Activated T-cell treated with anti-CD3 and anti-CD28 coated beads, Interleukin-2, amount 50 U/mL, for 72 hours (primary cell): ENCODE measurements around the gene FAM111A. TPM values are rescaled to one million over a fixed set of nuclear protein-coding genes. Genes with fewer than 3 reads are reported as not detected.

Experiments
- ATAC-seq, 2 donors: fragments of 150-1000 bp; cut with Tn5 transposase; replicated peaks in 1 of 2; 2 replicates each; pipeline ENCODE4 v1.10.0; 2021; ENCODE audit warnings: moderate library complexity in 2 of 2, mild to moderate bottlenecking in 1 of 2
- DNase-seq, 2 donors: peaks; one replicate each; pipeline ENCODE4 v3.0.0; 2021 to 2022; ENCODE audit warnings: mixed read lengths in 1 of 2
- H3K27ac Mint-ChIP-seq: one replicate; pipeline ENCODE4 v1.8.0; 2022; ENCODE audit warnings: mild to moderate bottlenecking, moderate library complexity, mixed read lengths
- H3K27me3 Mint-ChIP-seq: one replicate; pipeline ENCODE4 v1.8.0; 2022; ENCODE audit warnings: low read depth, mixed read lengths
- H3K36me3 Mint-ChIP-seq, 2 donors: one replicate each; pipeline ENCODE4 v1.8.0; 2022; ENCODE audit warnings: mixed read lengths in 2 of 2, mild to moderate bottlenecking in 1 of 2; ENCODE audit not compliant: insufficient read depth in 2 of 2
- H3K4me1 Mint-ChIP-seq: one replicate; pipeline ENCODE4 v1.8.0; 2022; ENCODE audit warnings: low read depth, mixed read lengths
- H3K4me3 Mint-ChIP-seq, 2 donors: one replicate each; pipeline ENCODE4 v1.8.0; 2022; ENCODE audit warnings: mild to moderate bottlenecking in 2 of 2, mixed read lengths in 2 of 2, moderate library complexity in 2 of 2
- H3K9me3 Mint-ChIP-seq, 2 donors: one replicate each; pipeline ENCODE4 v1.8.0; 2022; ENCODE audit warnings: mixed read lengths in 2 of 2
- total RNA-seq, 2 donors: library from RNA; stranded (reverse); gene quantifications; one replicate each; pipeline ENCODE4 v1.2.3, GENCODE V29; 2022

FAM111A gene
- total RNA-seq, 2 donors from 2014 or later = 117 to 140 TPM

DNA sequence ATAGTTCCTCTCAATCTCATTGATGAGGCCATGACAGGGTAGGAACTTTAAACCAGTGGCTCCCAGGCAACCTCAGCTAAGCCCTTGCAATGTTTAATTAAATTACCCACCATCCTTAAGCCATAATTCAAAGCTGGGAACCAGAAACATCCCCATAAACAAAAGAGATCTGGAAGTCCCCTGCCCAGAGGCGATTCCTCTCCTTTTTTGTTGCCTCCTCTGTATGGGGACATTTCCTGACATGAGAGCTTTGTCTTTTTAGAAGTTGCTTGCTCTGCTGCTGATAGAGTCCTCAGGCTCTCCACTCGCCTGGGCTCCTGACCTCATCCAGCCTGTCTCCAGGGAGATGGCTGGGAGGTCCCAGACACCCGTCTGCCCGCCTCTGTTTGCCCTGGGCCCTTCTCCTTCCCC is 32.4 kb downstream of the FAM111A start:
- DNase-seq (no peak), ATAC-seq (no peak)
- Mint-ChIP-seq H3K4me3 (no peak overlapping the region), H3K36me3 (peaks cover 2 to 5% of the 10 kb centered on the region in 2 donors), H3K4me1 (peaks cover 26% of the 10 kb centered on the region), H3K27me3 (peaks cover 29% of the 10 kb centered on the region), H3K27ac (no peak overlapping the region), H3K9me3 (peaks cover 0 to 3% of the 10 kb centered on the region in 2 donors)

DNA sequence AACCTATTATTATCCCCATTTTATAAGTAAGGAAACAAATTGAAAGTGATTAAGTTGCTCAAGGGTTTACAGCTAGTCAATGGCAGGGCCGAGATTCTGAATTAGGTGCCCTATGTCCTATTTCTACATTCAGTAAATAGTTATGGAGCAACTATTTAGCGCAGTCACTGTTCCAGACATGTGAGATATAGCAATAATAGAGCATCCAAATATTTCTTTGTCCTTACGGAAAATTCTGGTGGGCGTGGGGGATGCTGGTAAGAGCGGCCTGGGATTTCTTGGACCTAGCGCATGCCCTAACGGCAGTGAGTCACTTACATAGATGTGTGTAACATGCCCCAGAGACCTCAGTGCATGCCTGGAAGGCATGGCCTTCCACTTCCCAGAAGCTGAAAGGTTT is 33.7 kb downstream of the FAM111A start:
- H3K36me3 Mint-ChIP-seq = peaks cover 2 to 5% of the 10 kb centered on the region in 2 donors
- peaks cover 29% of the 10 kb centered on the region for H3K27me3 Mint-ChIP-seq
- H3K27ac Mint-ChIP-seq = no peak overlapping the region
- DNase-seq = no peak
- H3K4me1 Mint-ChIP-seq = peaks cover 26% of the 10 kb centered on the region
- ATAC-seq = no peak
- no peak overlapping the region for H3K4me3 Mint-ChIP-seq
- peaks cover 0 to 3% of the 10 kb centered on the region in 2 donors for H3K9me3 Mint-ChIP-seq

DNA sequence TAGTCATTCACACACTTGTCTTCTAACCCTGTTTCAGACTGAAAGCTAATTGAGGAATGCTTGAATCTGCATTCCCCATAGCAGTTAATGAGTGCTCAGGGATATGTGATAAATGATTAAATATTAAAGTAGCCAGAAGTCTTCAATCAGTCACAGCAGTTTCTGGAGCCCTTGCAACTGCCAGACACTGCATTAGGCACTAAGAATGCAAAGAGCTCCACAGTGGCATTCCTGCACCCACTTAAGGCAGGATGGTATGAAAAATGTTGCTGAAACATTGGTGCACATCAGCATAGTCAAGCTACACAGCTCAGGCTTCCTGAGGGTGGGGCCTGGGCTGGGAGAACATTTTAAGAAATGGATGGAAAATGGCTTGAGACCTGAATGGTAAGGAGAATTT is 35.7 kb downstream of the FAM111A start:
- ATAC-seq (no peak), DNase-seq (no peak)
- Mint-ChIP-seq H3K9me3 (peaks cover 0 to 3% of the 10 kb centered on the region in 2 donors), H3K4me3 (no peak overlapping the region), H3K36me3 (peaks cover 0 to 5% of the 10 kb centered on the region in 2 donors), H3K27ac (no peak overlapping the region), H3K4me1 (peaks cover 18% of the 10 kb centered on the region), H3K27me3 (peaks cover 21% of the 10 kb centered on the region)

DNA sequence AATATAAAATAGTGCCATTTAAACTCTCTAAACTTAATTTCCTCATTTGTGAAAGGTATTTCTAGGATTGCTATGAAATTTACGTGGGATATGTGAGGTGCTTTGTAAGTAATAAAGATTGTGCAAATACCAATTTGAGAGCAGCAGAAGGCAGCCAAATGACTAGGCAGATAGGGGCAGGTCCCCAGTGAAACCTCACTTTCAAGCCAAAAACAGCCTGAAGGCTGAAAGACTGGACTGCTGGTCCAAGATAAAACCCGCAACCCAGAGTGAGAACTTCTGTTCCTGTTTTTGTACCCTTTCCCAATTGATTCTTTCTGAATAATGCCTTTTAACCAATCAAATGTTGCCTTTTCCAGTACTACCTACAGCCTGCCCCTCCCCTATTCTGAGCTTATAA is 36.5 kb downstream of the FAM111A start:
- Mint-ChIP-seq H3K36me3 (peaks cover 0 to 5% of the 10 kb centered on the region in 2 donors), H3K27ac (no peak overlapping the region), H3K27me3 (peaks cover 15% of the 10 kb centered on the region), H3K9me3 (peaks cover 0 to 3% of the 10 kb centered on the region in 2 donors), H3K4me1 (peaks cover 14% of the 10 kb centered on the region), H3K4me3 (no peak overlapping the region)
- DNase-seq = no peak
- no peak for ATAC-seq

DNA sequence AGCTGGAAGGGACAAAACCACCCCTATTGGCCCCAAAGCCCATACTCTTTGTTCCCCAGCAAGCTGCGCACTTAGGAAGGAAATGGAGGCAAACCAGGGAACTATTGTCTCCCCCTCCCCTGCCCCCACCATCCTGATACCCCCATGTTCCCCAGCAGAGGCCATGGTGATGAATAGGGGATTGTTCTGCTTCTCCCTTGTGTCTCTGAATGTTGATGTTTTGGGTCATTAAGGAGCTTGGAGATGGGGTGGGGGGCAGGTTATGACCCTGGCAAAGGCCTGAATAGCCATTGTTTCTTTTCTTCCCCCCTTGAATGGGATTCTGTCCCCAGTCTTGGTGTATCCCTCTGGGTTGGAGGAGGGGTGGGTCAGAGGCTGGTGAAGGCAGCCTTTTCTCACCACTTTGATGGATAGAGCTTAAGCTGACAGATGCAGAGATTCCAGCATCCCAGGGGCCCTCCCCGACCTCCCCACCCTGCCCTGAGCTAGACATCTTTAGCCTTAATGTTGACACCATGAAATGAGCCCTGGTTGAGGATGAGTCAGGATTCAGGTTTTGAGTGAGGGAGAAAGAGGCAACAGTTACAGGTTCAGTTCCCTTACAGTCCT is 37.6 kb downstream of the FAM111A start:
- no peak overlapping the region for H3K4me3 Mint-ChIP-seq
- H3K4me1 Mint-ChIP-seq = peaks cover 6% of the 10 kb centered on the region
- DNase-seq = no peak
- peaks cover 13% of the 10 kb centered on the region for H3K27me3 Mint-ChIP-seq
- peaks cover 0 to 5% of the 10 kb centered on the region in 2 donors for H3K36me3 Mint-ChIP-seq
- peaks cover 0 to 3% of the 10 kb centered on the region in 2 donors for H3K9me3 Mint-ChIP-seq
- no peak overlapping the region for H3K27ac Mint-ChIP-seq
- no peak for ATAC-seq

GRCh38 chr11:59180907-59181306 is 38.3 kb downstream of the FAM111A start:
- peaks cover under 1% of the 10 kb centered on the region for H3K4me1 Mint-ChIP-seq
- no peak overlapping the region for H3K27ac Mint-ChIP-seq
- ATAC-seq = no peak
- no peak for DNase-seq
- H3K9me3 Mint-ChIP-seq = peaks cover 0 to 3% of the 10 kb centered on the region in 2 donors
- peaks cover 0 to 5% of the 10 kb centered on the region in 2 donors for H3K36me3 Mint-ChIP-seq
- peaks cover 13% of the 10 kb centered on the region for H3K27me3 Mint-ChIP-seq
- no peak overlapping the region for H3K4me3 Mint-ChIP-seq

- Mint-ChIP-seq H3K36me3 (peaks cover 0 to 5% of the 10 kb centered on the region in 2 donors), H3K27me3 (peaks cover 13% of the 10 kb centered on the region), H3K27ac (no peak overlapping the region), H3K9me3 (peaks cover 0 to 3% of the 10 kb centered on the region in 2 donors), H3K4me3 (no peak overlapping the region), H3K4me1 (no peaks in the 10 kb centered on the region)
- DNase-seq (no peak), ATAC-seq (no peak)
Observed at GRCh38 chr11:59181746-59182456, 39.2 kb downstream of the FAM111A start.

GRCh38 chr11:59182457-59183151 is 39.9 kb downstream of the FAM111A start:
- Mint-ChIP-seq H3K36me3 (peaks cover 0 to 5% of the 10 kb centered on the region in 2 donors), H3K4me1 (no peaks in the 10 kb centered on the region), H3K27me3 (peaks cover 10% of the 10 kb centered on the region), H3K9me3 (peaks cover 0 to 3% of the 10 kb centered on the region in 2 donors), H3K27ac (no peak overlapping the region), H3K4me3 (no peak overlapping the region)
- ATAC-seq (no peak), DNase-seq (peak; percentile 12 to 23)

DNA sequence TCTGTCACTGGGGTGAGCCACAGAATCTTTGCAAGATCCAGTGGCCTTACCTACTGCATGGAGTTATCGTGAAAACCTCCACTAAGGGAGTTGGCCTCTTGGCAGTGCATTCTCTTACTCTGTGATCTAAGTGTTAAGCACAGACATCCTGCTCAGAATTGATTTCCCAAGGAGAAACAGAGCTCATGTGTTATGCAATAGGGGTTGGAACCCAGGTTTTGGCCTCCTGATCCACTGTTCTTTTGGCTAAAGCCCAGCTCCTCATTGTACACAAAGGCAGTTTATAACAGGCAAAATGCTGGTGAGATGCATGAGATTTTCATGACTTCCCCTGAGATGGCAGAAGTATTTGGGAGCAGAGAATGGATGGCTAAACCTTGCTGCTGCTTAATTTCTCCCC is 41.1 kb downstream of the FAM111A start:
- ATAC-seq = no peak
- Mint-ChIP-seq H3K27me3 (peaks cover 5% of the 10 kb centered on the region), H3K36me3 (peaks cover 0 to 5% of the 10 kb centered on the region in 2 donors), H3K27ac (no peak overlapping the region), H3K4me3 (no peak overlapping the region), H3K9me3 (peaks cover 0 to 3% of the 10 kb centered on the region in 2 donors), H3K4me1 (no peaks in the 10 kb centered on the region)
- DNase-seq = no peak

GRCh38 chr11:59184691-59185339 is 42.2 kb downstream of the FAM111A start:
- H3K27ac Mint-ChIP-seq = no peak overlapping the region
- H3K36me3 Mint-ChIP-seq = peaks cover 0 to 2% of the 10 kb centered on the region in 2 donors
- ATAC-seq (no peak), DNase-seq (no peak)
- peaks cover 5% of the 10 kb centered on the region for H3K27me3 Mint-ChIP-seq
- H3K4me1 Mint-ChIP-seq = no peaks in the 10 kb centered on the region
- H3K9me3 Mint-ChIP-seq = no peaks in the 10 kb centered on the region
- no peak overlapping the region for H3K4me3 Mint-ChIP-seq

DNA sequence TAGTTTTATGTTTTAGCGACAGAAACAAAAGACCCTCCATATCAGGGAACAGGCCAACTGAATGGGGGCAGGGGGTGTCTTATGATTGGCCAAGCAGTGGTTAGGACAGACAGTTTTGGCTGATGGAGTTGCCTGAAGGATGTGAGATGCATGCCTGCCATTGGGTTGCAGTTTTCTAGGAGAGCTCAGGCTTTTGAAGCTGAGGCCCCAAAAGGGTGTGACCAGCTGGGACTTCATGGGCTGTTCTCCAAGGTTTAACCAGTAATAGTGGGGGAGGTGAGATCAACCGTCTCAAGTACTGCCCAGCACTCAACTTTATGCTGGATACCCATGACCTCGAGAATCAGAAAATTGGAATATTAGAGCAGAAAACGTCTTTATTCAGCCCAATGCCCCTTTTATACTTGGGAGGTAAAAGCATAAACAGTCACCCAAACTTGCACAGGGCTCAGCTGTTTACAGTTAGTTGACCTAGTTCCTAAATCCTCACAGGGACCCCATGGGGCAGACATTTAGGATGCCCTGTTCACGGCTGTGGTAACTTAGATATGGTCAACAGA is 42.8 kb downstream of the FAM111A start:
- DNase-seq (no peak), ATAC-seq (no peak)
- H3K4me3 Mint-ChIP-seq = no peak overlapping the region
- no peaks in the 10 kb centered on the region for H3K4me1 Mint-ChIP-seq
- no peaks in the 10 kb centered on the region for H3K36me3 Mint-ChIP-seq
- peaks cover 5% of the 10 kb centered on the region for H3K27me3 Mint-ChIP-seq
- H3K27ac Mint-ChIP-seq = no peak overlapping the region
- H3K9me3 Mint-ChIP-seq = no peaks in the 10 kb centered on the region

DNA sequence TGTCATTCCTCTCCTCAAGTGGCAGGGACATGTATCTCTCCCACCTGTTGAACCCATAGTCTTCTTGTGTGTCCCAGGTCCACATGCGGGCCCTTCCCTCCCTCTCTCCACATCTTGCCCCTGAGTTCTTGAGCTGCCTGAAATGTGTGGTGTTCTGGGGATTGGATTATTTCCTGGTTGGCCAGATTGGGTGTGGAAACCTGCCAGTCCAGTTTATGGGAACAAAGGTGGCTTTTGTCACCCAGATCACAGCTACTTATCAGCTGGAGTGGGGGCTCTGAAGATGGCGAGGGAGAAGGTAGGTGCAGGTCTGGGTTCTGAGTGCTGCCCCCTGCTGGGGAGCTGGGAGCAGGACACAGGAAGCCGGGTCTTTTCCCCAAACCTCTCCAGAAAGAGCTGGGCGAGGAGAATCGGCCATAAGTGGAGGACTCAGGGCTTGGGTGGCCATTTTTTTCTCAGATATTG is 43.5 kb downstream of the FAM111A start:
- peaks cover 5% of the 10 kb centered on the region for H3K27me3 Mint-ChIP-seq
- peak; percentile 45 to 72 for DNase-seq
- H3K4me1 Mint-ChIP-seq = no peaks in the 10 kb centered on the region
- no peaks in the 10 kb centered on the region for H3K9me3 Mint-ChIP-seq
- H3K4me3 Mint-ChIP-seq = no peak overlapping the region
- H3K36me3 Mint-ChIP-seq = no peaks in the 10 kb centered on the region
- H3K27ac Mint-ChIP-seq = no peak overlapping the region
- ATAC-seq = peak; percentile 73 to 79
